Ishikawa (cell line): ENCODE data around the gene SMARCA4.

Experiments
- CEBPB ChIP-seq: IDR thresholded peaks from 2 replicates; pipeline ENCODE4 v1.6.1; 2012
- CREB1 ChIP-seq: IDR thresholded peaks from 2 replicates; pipeline ENCODE4 v1.6.1; 2012; ENCODE audit warnings: low read depth
- EGR1 ChIP-seq: IDR thresholded peaks from 2 replicates; pipeline ENCODE4 v1.6.1; 2012
- EP300 ChIP-seq: IDR thresholded peaks from 2 replicates; pipeline ENCODE4 v1.6.1; 2012; ENCODE audit warnings: borderline replicate concordance
- FOXM1 ChIP-seq: IDR thresholded peaks from 2 replicates; pipeline ENCODE4 v1.6.1; 2012; ENCODE audit warnings: low read depth, borderline replicate concordance
- MAX ChIP-seq: IDR thresholded peaks from 2 replicates; pipeline ENCODE4 v1.6.1; 2012
- NFIC ChIP-seq: IDR thresholded peaks from 2 replicates; pipeline ENCODE4 v1.6.1; 2012
- RAD21 ChIP-seq: IDR thresholded peaks from 2 replicates; pipeline ENCODE4 v1.6.1; 2012; ENCODE audit warnings: low read depth
- REST ChIP-seq: IDR thresholded peaks from 2 replicates; pipeline ENCODE4 v1.6.1; 2012; ENCODE audit warnings: low read depth, mild to moderate bottlenecking
- TCF12 ChIP-seq: IDR thresholded peaks from 2 replicates; pipeline ENCODE4 v1.6.1; 2012; ENCODE audit warnings: low read depth
- TEAD4 ChIP-seq: IDR thresholded peaks from 2 replicates; pipeline ENCODE4 v1.6.1; 2012
- USF1 ChIP-seq: IDR thresholded peaks from 2 replicates; pipeline ENCODE4 v1.6.1; 2012
- YY1 ChIP-seq: IDR thresholded peaks from 2 replicates; pipeline ENCODE4 v1.6.1; 2012; ENCODE audit warnings: low read depth

- no peak for TF ChIP-seq USF1
- TF ChIP-seq NFIC, result no peak
- TF ChIP-seq CREB1, result no peak
- no peak for TF ChIP-seq FOXM1
- TF ChIP-seq YY1, result no peak
- no peak for TF ChIP-seq EP300
- TF ChIP-seq TEAD4, result no peak
- no peak for TF ChIP-seq RAD21
- no peak for TF ChIP-seq TCF12
- TF ChIP-seq CEBPB, result no peak
- no peak for TF ChIP-seq MAX
- TF ChIP-seq EGR1, result no peak
- no peak for TF ChIP-seq REST
Measured at GRCh38 chr19:10979951-10980381, 19.1 kb downstream of the SMARCA4 start.
